GM18951 (cell line): ENCODE results near the gene MPDU1.

Experiments
- POLR2A ChIP-seq: IDR thresholded peaks from 4 replicates; pipeline ENCODE4 v1.6.1; 2011; ENCODE audit warnings: mild to moderate bottlenecking; ENCODE audit not compliant: insufficient read length, insufficient read depth; ENCODE audit errors: extremely low read depth
- in situ Hi-C: fragments of 300-500 bp; cut with MboI; formaldehyde crosslinking; loops from one replicate; pipeline ENCODE4 v1.12.0; 2022; ENCODE audit warnings: low sequenced_read_pairs, mixed read lengths, inconsistent platforms; ENCODE audit not compliant: unreplicated experiment

MPDU1 gene

DNA sequence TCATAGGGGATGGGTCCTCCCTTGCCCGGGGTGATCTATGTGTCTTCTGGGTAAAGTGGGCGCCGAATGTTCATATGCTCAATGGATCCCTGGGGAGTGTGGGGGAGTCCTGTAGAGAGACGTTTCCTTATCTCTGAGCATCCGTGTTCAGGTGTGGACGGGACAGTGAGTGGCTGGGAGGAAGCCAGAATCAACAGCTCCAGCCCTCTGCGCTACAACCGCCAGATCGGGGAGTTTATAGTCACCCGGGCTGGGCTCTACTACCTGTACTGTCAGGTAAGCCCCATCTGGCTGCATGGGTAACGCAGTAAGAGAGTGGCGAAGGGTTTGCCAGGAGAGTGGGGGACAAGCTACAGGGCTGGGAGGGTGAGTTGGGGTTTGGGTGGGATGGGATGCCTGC is 27.0 kb upstream of the MPDU1 start:
- in situ Hi-C loops: no loop called here
- TF ChIP-seq POLR2A: no peak

DNA sequence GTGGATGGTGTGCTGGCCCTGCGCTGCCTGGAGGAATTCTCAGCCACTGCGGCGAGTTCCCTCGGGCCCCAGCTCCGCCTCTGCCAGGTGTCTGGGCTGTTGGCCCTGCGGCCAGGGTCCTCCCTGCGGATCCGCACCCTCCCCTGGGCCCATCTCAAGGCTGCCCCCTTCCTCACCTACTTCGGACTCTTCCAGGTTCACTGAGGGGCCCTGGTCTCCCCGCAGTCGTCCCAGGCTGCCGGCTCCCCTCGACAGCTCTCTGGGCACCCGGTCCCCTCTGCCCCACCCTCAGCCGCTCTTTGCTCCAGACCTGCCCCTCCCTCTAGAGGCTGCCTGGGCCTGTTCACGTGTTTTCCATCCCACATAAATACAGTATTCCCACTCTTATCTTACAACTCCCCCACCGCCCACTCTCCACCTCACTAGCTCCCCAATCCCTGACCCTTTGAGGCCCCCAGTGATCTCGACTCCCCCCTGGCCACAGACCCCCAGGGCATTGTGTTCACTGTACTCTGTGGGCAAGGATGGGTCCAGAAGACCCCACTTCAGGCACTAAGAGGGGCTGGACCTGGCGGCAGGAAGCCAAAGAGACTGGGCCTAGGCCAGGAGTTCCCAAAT is 26.4 kb upstream of the MPDU1 start:
- in situ Hi-C loops: no loop called here
- TF ChIP-seq POLR2A: no peak

DNA sequence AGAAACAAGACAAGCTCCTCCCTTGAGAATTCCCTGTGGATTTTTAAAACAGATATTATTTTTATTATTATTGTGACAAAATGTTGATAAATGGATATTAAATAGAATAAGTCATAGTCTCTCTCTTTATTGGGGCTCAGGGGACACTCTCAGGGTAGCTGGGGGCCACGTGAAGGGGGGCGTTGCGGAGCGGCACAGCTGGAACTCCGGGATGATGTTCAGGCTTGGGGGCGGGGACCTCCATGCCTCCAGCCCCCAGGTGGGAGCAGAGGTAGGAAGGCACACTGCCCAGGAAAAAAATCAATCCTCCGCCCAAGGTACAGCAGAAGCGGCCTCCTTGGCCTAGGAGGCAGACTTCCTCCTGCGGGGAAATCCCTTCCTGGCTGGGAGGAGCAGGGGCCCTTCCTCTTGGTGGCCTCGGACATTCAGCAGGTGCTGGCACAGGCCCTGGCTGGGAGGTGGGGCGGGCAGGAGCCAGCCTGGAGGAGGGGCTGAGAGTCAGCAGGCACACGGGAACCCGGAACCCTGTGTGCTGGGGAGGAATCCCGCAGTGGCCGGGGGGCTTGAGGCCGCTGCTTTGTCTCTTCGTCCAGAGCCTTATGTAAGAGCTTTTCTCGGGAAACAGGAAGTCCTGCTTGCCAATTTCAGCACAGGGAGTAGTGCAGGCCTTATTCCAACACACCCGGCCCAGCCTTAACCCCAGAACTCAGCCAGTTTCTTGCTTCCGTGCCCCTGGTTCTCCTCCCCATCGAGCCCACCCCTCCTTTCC is 25.7 kb upstream of the MPDU1 start:
- TF ChIP-seq POLR2A: peak; percentile 76
- in situ Hi-C loops: no loop called here

DNA sequence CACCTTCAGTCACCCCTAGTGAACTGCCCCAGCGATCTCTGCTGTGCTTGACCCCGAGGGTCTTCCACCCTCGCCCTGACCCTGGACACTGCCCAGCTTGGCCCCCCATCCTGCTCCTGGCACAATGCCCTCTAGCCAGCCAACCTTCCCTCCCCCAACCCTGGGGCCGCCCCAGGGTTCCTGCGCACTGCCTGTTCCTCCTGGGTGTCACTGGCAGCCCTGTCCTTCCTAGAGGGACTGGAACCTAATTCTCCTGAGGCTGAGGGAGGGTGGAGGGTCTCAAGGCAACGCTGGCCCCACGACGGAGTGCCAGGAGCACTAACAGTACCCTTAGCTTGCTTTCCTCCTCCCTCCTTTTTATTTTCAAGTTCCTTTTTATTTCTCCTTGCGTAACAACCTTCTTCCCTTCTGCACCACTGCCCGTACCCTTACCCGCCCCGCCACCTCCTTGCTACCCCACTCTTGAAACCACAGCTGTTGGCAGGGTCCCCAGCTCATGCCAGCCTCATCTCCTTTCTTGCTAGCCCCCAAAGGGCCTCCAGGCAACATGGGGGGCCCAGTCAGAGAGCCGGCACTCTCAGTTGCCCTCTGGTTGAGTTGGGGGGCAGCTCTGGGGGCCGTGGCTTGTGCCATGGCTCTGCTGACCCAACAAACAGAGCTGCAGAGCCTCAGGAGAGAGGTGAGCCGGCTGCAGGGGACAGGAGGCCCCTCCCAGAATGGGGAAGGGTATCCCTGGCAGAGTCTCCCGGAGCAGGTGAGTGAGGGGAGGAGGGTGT is 24.9 kb upstream of the MPDU1 start, which contains the start of gene TNFSF13:
Gene TNFSF13, plus strand, starts transcription at position 207 of the 776 bp plus-strand sequence. Its CDS starts 290 bp downstream, at position 497.
- in situ Hi-C loops: no loop called here
- no peak for TF ChIP-seq POLR2A

DNA sequence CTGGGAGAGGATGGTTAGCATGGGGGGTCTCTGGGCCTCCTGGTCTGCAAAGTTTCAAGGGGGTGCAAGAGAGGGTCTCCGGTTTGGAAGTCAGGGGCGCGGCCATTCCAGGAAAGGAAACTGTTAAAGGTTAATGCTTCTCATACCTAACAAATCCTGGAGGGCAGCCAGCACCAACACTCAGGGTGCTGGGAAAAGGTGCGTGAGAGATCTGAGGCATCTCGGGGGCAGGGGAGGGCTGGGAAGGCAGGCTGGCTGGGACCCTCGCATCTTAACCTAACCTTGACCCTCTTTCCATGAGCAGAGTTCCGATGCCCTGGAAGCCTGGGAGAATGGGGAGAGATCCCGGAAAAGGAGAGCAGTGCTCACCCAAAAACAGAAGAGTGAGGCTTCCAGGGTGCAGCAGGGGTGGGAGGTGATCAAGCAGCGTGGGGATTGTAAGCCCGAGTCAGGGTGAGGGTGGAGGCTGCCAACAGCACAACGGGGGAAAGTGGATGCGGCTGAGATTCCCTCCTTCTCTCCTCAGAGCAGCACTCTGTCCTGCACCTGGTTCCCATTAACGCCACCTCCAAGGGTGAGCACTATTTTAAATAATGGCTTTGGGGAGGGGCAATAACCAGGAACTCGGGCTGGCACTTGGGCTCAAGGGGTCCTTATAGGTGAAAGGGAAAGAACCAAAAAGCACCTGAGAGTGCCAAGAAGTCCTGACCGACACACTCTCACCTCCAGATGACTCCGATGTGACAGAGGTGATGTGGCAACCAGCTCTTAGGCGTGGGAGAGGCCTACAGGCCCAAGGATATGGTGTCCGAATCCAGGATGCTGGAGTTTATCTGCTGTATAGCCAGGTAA is 24.1 kb upstream of the MPDU1 start:
- in situ Hi-C loops: no loop called here
- TF ChIP-seq POLR2A: no peak

DNA sequence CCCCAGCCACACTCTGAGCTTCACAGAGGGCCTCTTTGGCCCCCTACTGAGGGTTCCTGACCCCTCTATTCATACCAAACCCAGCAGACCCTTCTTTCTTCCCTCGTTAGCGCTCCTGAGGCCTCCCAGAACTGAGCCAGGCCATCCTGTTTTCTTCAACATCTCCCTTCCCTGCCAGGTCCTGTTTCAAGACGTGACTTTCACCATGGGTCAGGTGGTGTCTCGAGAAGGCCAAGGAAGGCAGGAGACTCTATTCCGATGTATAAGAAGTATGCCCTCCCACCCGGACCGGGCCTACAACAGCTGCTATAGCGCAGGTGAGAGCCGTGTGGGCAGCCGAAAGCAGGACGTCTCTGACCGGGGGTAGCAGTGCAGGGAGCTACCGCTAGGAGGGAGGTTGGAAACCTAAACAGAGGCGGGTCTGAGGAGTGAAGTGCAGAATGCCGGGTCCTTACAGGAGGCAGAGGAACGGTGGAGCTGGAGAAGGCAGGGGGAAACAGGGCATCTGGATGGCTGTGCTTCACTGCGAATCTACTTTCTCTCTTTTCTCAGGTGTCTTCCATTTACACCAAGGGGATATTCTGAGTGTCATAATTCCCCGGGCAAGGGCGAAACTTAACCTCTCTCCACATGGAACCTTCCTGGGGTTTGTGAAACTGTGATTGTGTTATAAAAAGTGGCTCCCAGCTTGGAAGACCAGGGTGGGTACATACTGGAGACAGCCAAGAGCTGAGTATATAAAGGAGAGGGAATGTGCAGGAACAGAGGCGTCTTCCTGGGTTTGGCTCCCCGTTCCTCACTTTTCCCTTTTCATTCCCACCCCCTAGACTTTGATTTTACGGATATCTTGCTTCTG is 23.3 kb upstream of the MPDU1 start:
- TF ChIP-seq POLR2A: peak; percentile 21
- in situ Hi-C loops: no loop called here

DNA sequence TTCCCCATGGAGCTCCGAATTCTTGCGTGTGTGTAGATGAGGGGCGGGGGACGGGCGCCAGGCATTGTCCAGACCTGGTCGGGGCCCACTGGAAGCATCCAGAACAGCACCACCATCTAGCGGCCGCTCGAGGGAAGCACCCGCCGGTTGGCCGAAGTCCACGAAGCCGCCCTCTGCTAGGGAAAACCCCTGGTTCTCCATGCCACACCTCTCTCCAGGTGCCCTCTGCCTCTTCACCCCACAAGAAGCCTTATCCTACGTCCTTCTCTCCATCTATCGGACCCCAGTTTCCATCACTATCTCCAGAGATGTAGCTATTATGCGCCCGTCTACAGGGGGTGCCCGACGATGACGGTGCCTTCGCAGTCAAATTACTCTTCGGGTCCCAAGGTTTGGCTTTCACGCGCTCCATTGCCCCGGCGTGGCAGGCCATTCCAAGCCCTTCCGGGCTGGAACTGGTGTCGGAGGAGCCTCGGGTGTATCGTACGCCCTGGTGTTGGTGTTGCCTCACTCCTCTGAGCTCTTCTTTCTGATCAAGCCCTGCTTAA is 22.6 kb upstream of the MPDU1 start:
- TF ChIP-seq POLR2A: no peak
- in situ Hi-C loops: no loop called here

DNA sequence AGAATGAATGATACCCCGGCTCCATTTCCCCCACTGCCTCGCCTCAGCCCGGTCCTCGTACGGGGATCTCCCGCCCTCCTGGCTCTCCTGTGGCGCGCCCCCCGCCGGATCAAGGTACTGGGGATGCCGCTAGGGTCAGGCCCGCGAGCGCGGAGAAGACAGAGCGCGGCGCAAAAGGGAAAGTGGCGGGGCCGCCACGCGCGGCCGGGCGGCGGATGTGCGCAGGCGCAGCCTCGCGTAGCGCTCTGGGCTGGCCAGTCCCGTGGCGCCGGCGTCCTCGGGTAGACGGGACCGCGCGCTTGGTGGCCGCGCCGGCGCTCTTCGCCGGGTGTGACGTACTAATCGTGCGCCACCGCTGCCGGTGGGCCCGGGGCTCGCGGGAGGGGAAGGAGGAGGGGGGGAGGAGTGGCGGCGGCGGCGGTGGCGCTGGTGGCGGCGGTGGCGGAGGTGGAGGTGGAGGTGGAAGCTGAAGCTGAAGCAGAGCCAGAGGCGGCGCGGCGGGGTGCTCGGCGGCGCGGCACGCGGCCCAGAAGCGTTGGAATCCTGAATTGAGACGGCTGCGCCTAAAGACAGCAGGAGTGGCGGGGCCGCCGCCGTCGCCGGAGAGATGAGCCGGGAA is 22.0 kb upstream of the MPDU1 start, which contains the start of gene SENP3:
Gene SENP3, plus strand, starts transcription at position 331 of the 619 bp plus-strand sequence. CDS start 1,158 bp downstream, outside the sequence.
- TF ChIP-seq POLR2A: peak; percentile 82
- in situ Hi-C loops: no loop called here

DNA sequence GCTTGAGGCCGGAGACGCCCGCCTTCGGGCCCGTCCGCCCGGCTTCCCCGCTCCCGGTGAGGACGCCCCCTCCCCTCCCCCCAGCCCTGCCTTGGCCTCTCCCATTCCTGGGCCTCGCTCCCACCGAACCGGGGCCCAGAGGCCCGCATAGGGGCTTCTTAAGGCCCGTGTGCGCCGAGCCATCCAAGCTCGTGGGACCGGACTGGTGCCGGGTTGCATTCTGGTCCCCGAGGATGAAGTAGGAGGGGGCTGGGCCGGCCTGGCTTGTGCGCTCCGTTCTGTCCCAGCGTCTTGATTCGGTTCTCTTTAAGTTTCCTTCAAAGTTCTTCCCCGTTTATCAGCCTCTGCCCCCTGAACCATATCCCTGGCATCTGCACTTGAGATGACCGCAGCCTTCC is 21.4 kb upstream of the MPDU1 start:
- no peak for TF ChIP-seq POLR2A
- in situ Hi-C loops: no loop called here

DNA sequence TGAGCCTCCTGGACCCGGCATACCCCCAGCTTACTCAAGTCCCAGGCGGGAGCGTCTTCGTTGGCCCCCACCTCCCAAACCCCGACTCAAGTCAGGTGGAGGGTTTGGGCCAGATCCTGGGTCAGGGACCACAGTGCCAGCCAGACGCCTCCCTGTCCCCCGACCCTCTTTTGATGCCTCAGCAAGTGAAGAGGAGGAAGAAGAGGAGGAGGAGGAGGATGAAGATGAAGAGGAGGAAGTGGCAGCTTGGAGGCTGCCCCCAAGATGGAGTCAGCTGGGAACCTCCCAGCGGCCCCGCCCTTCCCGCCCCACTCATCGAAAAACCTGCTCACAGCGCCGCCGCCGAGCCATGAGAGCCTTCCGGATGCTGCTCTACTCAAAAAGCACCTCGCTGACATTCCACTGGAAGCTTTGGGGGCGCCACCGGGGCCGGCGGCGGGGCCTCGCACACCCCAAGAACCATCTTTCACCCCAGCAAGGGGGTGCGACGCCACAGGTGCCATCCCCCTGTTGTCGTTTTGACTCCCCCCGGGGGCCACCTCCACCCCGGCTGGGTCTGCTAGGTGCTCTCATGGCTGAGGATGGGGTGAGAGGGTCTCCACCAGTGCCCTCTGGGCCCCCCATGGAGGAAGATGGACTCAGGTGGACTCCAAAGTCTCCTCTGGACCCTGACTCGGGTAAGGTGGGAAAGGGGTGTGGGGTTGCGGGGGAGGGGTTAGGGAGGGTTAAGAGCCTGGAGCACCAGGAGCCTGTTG is 20.4 kb upstream of the MPDU1 start:
- no peak for TF ChIP-seq POLR2A
- in situ Hi-C loops: no loop called here
